ENCODE results near the gene SEPTIN5.

- TF ChIP-seq CTCF (IDR thresholded peaks at IDR 0.05; ENCODE audit: insufficient read depth, low read length, poor library complexity, severe bottlenecking): no peak
- TF ChIP-seq EZH2phosphoT487 (conservative IDR thresholded peaks at IDR 0.05; ENCODE audit: low read length): no peak
Observed at GRCh38 chr22:19716041-19716828, 1.9 kb downstream of the SEPTIN5 start.

All from SU-DHL-6 (cell line).